Suprapubic skin (tissue), 3 donors: ENCODE results near the gene SMYD3.

ENCODE experiments used
- CTCF ChIP-seq, 2 donors: fragments of 200-600 bp in 1 of 2; fragments of 450-650 bp in 1 of 2; sonication (generic) in 1 of 2; IDR thresholded peaks; one replicate each; pipeline ENCODE4 v1.5.1; 2016 to 2019; ENCODE audit warnings: antibody characterized with exemption in 2 of 2, mild to moderate bottlenecking in 1 of 2, moderate library complexity in 1 of 2
- POLR2A ChIP-seq, 2 donors: fragments of 450-650 bp; IDR thresholded peaks; one replicate each; pipeline ENCODE4 v1.6.1; 2017; ENCODE audit warnings: antibody characterized with exemption in 2 of 2, mild to moderate bottlenecking in 2 of 2, moderate library complexity in 2 of 2

DNA sequence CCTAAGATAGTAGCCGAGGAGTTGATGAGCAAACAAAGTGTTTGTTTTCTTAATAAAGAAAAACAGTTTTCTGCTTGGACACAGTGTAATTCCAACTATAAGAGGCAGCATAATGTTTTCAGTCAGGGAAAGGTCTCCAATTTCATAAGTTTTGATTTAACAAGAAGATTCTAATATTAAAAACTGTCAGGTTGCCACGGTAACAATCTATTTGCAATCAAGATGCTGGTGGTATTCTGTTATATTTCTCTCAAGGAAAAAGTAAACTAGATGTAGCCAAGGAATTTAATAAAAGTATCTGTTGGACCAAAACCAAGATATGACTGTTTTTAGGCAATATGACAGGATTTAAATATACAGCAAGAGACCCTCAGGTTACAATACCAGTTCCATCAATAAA lies 211.7 kb downstream of the SMYD3 start:
- TF ChIP-seq CTCF (IDR thresholded peaks at IDR 0.05) (no peak), POLR2A (IDR thresholded peaks at IDR 0.05) (no peak)
